PC-9 (cell line): ENCODE results near the gene MED16. TPM values are rescaled to one million over a fixed set of nuclear protein-coding genes. Genes with fewer than 3 reads are reported as not detected.

Source experiments
- BruUV-seq: library from RNA; stranded (reverse); fragments of 400-500 nt; replicated peaks from 2 replicates; lab custom pipeline; 2021; lab: Mats Ljungman, UMichigan
- CTCF ChIA-PET: fragments of 300-600 bp; sonication (Branson Sonifier 250); formaldehyde crosslinking; loops from one replicate; lab custom pipeline; 2022; ENCODE audit warnings: antibody characterized with exemption; lab: Charles Lee
- POLR2A ChIA-PET: fragments of 300-600 bp; sonication (Branson Sonifier 250); formaldehyde crosslinking; loops from one replicate; lab custom pipeline; 2022; ENCODE audit warnings: antibody characterized with exemption; ENCODE audit not compliant: unreplicated experiment; lab: Charles Lee
- DNase-seq, 2 experiments: peaks; one replicate each; pipeline versions ENCODE4 v3.0.0 to v3.0.0-alpha.2; 2015 to 2022; ENCODE audit warnings: mixed read lengths in 1 of 2
- H2AFZ ChIP-seq: fragments of 200-600 bp; sonication (generic); 2 replicates; pipeline ENCODE4 v1.8.1; 2017; ENCODE audit warnings: antibody characterized with exemption
- H3F3A ChIP-seq: fragments of 200-600 bp; sonication (generic); 2 replicates; pipeline ENCODE4 v1.8.1; 2017; ENCODE audit warnings: antibody characterized with exemption, mild to moderate bottlenecking, low read depth; ENCODE audit not compliant: insufficient read depth
- H3K27ac ChIP-seq: fragments of 200-600 bp; sonication (generic); 2 replicates; pipeline ENCODE4 v1.6.1; 2016; ENCODE audit warnings: mixed run types
- H3K27me3 ChIP-seq: fragments of 200-600 bp; sonication (generic); 2 replicates; pipeline ENCODE4 v1.6.1; 2016; ENCODE audit warnings: low read depth, mixed run types; ENCODE audit not compliant: insufficient read depth
- H3K36me3 ChIP-seq: fragments of 200-600 bp; sonication (generic); 2 replicates; pipeline ENCODE4 v1.6.1; 2016; ENCODE audit warnings: low read depth, mixed run types
- H3K4me1 ChIP-seq: fragments of 200-600 bp; sonication (generic); replicated peaks from 2 replicates; pipeline ENCODE4 v1.6.1; 2016; ENCODE audit warnings: mixed run types; ENCODE audit not compliant: insufficient read depth
- H3K4me2 ChIP-seq: fragments of 200-600 bp; sonication (generic); 2 replicates; pipeline ENCODE4 v1.6.1; 2017; ENCODE audit warnings: mixed run types
- H3K4me3 ChIP-seq: fragments of 200-600 bp; sonication (generic); 2 replicates; pipeline ENCODE4 v1.6.1; 2016; ENCODE audit warnings: mixed run types
- H3K79me2 ChIP-seq: fragments of 200-600 bp; sonication (generic); 2 replicates; pipeline ENCODE4 v1.6.1; 2017; ENCODE audit warnings: low read depth, mixed run types
- H3K9me2 ChIP-seq: fragments of 200-600 bp; sonication (generic); 2 replicates; pipeline ENCODE4 v1.8.1; 2017; ENCODE audit warnings: mild to moderate bottlenecking; ENCODE audit not compliant: insufficient read depth
- H3K9me3 ChIP-seq: fragments of 200-600 bp; sonication (generic); 2 replicates; pipeline ENCODE4 v1.8.1; 2016; ENCODE audit warnings: low read depth; ENCODE audit not compliant: insufficient read depth
- H4K20me1 ChIP-seq: fragments of 200-600 bp; sonication (generic); 2 replicates; pipeline ENCODE4 v1.8.1; 2017; ENCODE audit not compliant: insufficient read depth
- CTCF ChIP-seq: fragments of 200-600 bp; sonication (generic); conservative IDR thresholded peaks from 2 replicates; pipeline ENCODE4 v1.6.1; 2017; ENCODE audit warnings: mixed run types, antibody characterized with exemption, mild to moderate bottlenecking, moderate library complexity
- EZH2 ChIP-seq: fragments of 200-600 bp; sonication (generic); IDR thresholded peaks from 2 replicates; pipeline ENCODE4 v1.8.0; 2017; ENCODE audit warnings: antibody characterized with exemption, low read depth
- intact Hi-C: fragments of 100-400 bp; cut with micrococcal nuclease; formaldehyde crosslinking; loops from one replicate; pipeline ENCODE4 v1.10.0; 2022; ENCODE audit not compliant: unreplicated experiment
- total RNA-seq: library from RNA; stranded (reverse); gene quantifications from 2 replicates; pipeline ENCODE4 v1.2.3, GENCODE V29; 2021

MED16 gene
- total RNA-seq, 1 experiment from 2014 or later: 54.7 TPM

GRCh38 chr19:902093-902370 lies 9.0 kb upstream of the MED16 start:
- Histone ChIP-seq H3K79me2 (peaks cover 8% of the 10 kb centered on the region; the same call in 1 of the 2 replicates), H3K4me2 (no peak overlapping the region), H2AFZ (no peak overlapping the region), H3K27ac (no peak overlapping the region), H3K27me3 (no peaks in the 10 kb centered on the region), H3K9me2 (no peaks in the 10 kb centered on the region), H3K4me3 (no peak overlapping the region), H3K4me1 (no peaks in the 10 kb centered on the region), H3K9me3 (no peaks in the 10 kb centered on the region), H3K36me3 (no peaks in the 10 kb centered on the region), H3F3A (0 out of 2 replicates have a peak, but pooled peaks cover 3% of the 10 kb centered on the region), H4K20me1 (peaks cover 39% of the 10 kb centered on the region)
- no TSS peak for BruUV-seq
- ChIA-PET CTCF (no interaction called here), POLR2A (no interaction called here)
- intact Hi-C loops: no loop called here
- DNase-seq: no peak
- no peak for TF ChIP-seq EZH2
- TF ChIP-seq CTCF: no peak

- no peak overlapping the region for H3K4me2 ChIP-seq
- no peak for DNase-seq
- intact Hi-C loops: no loop called here
- no peaks in the 10 kb centered on the region for H3K9me3 ChIP-seq
- H3K4me1 ChIP-seq: no peaks in the 10 kb centered on the region
- H3F3A ChIP-seq: 0 out of 2 replicates have a peak, but pooled peaks cover 3% of the 10 kb centered on the region
- no peak for TF ChIP-seq EZH2
- no peak for TF ChIP-seq CTCF
- no peaks in the 10 kb centered on the region for H3K36me3 ChIP-seq
- no peak overlapping the region for H3K4me3 ChIP-seq
- BruUV-seq: no TSS peak
- no peak overlapping the region for H2AFZ ChIP-seq
- peaks cover 39% of the 10 kb centered on the region for H4K20me1 ChIP-seq
- CTCF ChIA-PET: no interaction called here
- no peaks in the 10 kb centered on the region for H3K27me3 ChIP-seq
- POLR2A ChIA-PET: no interaction called here
- no peaks in the 10 kb centered on the region for H3K9me2 ChIP-seq
- H3K79me2 ChIP-seq: peaks cover 6% of the 10 kb centered on the region; the same call in 1 of the 2 replicates
- no peak overlapping the region for H3K27ac ChIP-seq
Observed at GRCh38 chr19:901216-902092, 8.5 kb upstream of the MED16 start.

- POLR2A ChIA-PET: no interaction called here
Observed at GRCh38 chr19:900302-901111, 7.5 kb upstream of the MED16 start.

More at GRCh38 chr19:900302-901111, 7.5 kb upstream of the MED16 start:
- peaks cover 6% of the 10 kb centered on the region; the same call in 1 of the 2 replicates for H3K79me2 ChIP-seq
- no peak for TF ChIP-seq CTCF
- no peak for TF ChIP-seq EZH2
- H3K4me3 ChIP-seq: no peak overlapping the region
- BruUV-seq: no TSS peak
- H3F3A ChIP-seq: 0 out of 2 replicates have a peak, but pooled peaks cover 3% of the 10 kb centered on the region
- no peak for DNase-seq
- H3K4me2 ChIP-seq: no peak overlapping the region
- H3K9me2 ChIP-seq: no peaks in the 10 kb centered on the region
- H3K27me3 ChIP-seq: no peaks in the 10 kb centered on the region
- intact Hi-C loops: no loop called here
- CTCF ChIA-PET: no interaction called here
- H2AFZ ChIP-seq: no peak overlapping the region
- no peaks in the 10 kb centered on the region for H3K9me3 ChIP-seq
- H3K36me3 ChIP-seq: no peaks in the 10 kb centered on the region
- no peak overlapping the region for H3K27ac ChIP-seq
- peaks cover 36% of the 10 kb centered on the region for H4K20me1 ChIP-seq
- H3K4me1 ChIP-seq: no peaks in the 10 kb centered on the region
